Activated T-cell treated with anti-CD3 and anti-CD28 coated beads for 24 hours (primary cell): ENCODE data around the gene SCN4A.
"Not testable (repeated sequence)": the region's sequence is repeated elsewhere in the genome, so short reads cannot be mapped to it uniquely, and the experiment has no call there.

Experiments used
- DNase-seq: peaks from one replicate; pipeline ENCODE4 v3.0.0-alpha.2; 2020; ENCODE audit warnings: low read depth

Gene SCN4A

DNA sequence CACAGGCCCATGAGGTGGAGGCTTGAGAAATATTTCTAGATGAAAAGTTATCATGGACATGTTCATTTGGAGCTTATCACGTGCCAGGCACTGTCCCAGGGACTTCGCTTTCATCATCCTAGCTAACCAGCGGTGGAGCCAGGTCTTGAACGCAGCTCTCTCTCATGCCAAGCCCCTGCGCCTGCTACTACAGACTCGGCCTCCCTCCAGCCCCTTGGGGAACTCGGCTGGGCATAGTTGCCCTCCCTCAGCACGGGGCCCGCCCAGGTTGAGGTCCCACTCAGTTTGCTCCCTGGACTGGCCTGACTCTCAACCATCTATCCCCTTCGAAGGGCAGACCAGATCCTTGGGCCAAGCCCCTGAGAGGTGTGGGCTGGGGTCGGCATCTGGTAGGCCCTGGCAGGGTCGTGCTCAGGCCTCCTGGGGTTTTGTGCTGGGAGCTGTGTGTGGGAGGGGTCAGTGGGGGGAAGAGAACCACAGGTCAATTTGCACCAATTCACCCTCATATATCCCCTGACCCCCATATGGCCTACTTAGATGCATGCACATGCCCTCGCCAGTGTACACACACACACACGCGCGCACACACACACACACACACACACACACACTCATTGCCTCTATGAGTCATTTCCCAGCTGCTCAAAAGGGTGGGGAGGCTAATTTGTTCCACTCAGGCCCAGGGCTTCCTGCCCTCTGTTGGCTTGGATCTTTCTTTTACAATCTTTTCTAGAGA is 12.1 kb upstream of the SCN4A start:
- DNase-seq: peak; percentile 31

DNA sequence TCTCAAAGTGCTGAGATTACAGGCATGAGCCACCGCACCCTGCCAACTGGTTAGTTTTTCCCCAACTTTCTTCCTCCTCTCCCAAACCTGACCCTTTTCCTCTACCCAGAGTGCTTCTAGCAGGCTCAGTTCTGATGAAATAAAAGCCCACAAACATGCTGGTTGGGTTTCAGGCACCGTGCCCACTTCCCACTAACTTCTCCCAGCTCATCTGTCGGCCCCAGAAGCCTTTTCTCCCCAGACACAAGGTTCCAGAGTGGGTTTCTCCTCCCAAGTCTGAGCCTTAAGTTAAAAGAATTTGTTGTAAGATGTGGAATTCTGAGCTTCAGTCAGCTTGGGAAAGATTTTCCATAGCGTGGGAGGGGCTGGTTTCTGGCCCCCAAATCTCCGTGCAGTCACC is 11.5 kb upstream of the SCN4A start:
- no peak for DNase-seq

DNA sequence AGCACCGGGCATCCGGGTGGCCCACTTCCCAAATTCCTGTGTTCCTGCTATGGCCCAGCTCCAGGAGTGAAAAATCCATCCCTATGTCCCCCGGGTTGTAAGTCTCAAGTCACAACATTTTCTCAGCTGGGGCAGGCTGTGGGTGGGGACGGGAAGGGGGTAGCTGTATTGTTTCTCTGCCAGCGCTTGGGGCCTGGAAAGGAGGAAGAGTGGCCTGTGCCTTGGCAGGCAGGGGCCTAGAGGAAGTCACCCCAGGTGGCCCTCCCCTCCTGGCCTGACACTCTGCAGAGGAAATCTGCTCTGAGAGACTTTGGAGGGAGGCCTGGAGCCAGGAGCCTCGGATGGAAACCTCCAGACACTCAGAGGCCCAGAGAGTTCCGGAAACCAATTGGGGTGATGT is 10.6 kb upstream of the SCN4A start:
- DNase-seq: no peak

DNA sequence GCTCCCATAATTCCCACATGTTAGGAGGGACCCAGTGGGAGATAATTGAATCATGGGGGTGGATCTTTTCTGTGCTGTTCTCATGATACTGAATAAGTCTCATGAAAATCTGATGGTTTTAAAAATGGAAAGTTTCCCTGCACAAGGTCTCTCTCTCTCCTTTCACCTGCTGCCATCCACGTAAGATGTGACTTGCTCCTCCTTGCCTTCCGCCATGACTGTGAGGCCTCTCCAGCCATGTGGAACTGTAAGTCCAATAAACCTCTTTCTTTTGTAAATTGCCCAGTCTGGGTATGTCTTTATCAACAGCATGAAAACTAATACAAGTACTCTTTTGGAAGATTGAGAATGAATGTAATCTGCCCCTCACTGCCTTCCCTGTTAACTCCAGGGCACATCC is 9.9 kb upstream of the SCN4A start:
- DNase-seq: not testable (repeated sequence)

DNA sequence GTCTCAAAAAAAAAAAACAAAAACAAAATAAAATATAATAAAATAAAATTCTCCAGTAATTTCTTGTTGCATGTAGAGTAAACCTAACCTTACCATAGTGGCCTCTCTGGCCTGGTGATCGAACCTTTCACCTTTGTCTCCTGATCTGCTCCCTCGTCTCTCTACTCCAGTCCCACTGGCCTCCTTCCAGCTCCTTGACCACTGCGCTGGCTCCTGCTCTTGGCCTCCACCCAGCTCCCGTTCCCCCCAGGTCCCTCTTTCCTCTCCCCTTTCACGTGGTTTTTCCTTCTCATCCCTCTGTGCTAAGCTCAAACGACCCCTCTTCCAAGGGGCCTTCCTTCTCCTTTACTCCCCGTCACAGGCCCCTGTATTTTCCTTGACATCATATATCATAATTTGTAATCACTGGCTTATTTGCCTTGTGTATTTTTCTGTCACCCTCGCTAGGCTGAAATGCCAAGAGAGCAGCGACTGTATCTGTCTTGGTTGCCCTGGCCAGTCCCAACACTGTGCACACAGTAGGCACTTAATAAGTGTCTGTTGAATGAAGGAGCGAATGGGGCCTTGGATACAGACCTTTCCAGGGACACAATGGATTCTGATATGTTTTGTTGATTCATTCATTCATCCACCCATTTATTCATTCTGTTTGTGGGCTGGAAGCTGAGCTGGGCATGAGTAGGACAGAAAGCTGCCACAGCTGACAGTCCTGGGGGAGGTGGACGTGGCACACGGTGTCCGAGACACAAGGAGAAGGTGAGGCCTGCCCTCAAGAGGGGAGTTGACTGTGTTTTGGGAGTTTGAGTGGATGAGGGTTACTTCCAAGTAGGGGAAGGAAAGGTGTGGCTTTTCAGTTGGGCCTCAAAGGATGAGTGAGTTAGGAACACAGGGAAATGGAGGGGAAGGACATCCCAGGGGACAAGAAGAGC is 5.8 kb upstream of the SCN4A start:
- DNase-seq: no peak

GRCh38 chr17:63976702-63977101 is 4.0 kb upstream of the SCN4A start:
- no peak for DNase-seq

- DNase-seq: no peak
Observed at GRCh38 chr17:63975541-63976092, 2.9 kb upstream of the SCN4A start.

- DNase-seq: no peak
Observed at GRCh38 chr17:63974594-63975192, 2.0 kb upstream of the SCN4A start.

DNA sequence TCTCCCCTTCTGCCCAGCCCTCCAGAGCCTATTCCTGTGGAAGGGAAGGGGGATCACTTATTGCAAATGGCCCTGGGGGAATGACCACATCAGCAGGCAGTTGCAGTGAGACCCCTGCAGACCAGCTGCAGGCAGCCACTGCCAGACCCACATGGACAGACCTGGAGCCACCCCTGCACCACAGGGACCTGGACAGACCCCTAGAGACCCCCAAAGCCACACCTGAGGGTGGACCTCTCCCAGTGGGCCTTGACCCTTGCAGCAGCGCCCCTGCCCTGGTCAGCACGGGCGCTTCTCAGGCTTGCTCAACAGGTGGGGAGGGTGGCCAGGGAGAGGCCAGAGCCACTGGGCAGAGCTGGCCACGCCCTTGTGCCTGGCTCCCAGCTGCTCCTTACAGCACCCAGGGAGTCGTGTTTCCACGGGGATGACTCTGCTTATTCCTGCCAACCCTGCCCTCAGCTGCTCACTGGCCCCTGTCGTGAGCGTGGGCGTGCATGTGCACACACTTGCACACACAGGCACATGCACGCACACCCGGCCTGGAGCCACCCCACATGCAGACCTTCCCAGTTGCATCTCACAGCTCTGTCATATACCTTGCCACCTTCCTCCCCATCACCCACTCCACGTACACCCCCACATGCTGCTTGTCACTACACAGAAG is 1.3 kb upstream of the SCN4A start:
- no peak for DNase-seq

- no peak for DNase-seq
Observed at GRCh38 chr17:63973247-63973646, 529 bp upstream of the SCN4A start.

GRCh38 chr17:63969278-63969677 is 3.4 kb downstream of the SCN4A start:
- DNase-seq: no peak

DNA sequence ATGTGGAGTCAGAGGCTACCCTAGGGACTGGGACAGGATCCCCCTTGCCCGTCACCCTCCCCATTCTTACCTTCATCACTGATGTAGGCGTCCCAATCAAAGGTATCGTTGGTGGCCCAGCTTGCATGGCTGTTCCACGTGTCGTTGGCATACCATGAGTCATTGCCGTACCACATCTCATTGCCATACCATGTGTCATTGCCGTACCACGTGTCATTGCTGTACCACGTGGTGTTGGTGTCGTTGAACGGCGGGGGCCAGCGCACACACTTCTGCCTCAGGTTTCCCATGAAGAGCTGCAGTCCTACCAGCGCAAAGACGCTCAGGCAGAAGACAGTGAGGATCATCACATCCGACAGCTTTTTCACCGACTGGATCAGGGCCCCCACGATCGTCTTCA is 4.8 kb downstream of the SCN4A start:
- DNase-seq: no peak

DNA sequence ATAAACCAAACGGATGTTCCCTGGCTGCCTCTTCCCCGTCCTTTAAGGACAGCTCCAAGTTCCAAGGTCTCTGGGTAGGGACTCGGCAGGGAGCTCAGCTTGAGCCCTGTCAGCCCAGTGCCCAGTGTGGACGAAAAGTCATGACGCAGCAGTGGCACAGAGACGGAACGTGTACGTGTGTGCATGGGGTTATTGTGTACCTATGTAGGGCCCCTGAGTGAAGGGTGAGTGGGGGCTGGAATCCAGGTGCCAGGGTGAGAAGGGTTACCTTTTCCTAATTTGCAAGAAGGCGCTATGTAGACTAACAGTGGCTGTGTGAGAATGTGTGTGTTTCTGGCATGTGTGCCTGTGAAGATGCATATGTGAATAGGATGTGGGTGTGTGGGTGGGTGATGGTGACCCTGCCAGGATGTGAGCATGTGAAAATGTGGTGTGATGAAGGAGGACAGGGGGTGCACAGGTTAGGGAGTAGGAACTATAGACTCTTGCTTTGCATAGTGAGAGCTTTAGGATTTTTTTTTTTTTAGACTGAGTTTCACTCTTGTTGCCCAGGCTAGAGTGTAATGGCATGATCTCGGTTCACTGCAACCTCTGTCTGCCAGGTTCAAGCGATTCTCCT is 6.0 kb downstream of the SCN4A start:
- no peak for DNase-seq

DNA sequence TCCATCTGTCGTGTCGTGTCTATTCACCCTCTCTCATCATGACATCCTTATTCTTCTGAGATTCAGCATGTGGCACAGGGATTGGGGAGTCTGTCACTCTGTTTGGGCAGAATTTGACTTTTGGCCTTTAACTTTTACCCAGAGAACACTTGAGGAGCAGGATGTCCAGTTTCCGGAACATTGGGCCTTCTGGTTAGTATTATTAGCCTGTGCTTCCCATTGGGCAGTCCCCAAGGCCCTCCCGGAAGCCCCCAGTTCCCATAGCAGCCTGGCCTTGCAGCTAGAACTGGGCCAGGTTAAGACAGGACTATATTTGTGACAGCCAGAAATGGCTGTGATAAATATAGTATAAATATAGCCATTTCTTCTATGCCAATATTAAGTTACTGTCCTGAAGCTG is 9.6 kb downstream of the SCN4A start:
- no peak for DNase-seq

DNA sequence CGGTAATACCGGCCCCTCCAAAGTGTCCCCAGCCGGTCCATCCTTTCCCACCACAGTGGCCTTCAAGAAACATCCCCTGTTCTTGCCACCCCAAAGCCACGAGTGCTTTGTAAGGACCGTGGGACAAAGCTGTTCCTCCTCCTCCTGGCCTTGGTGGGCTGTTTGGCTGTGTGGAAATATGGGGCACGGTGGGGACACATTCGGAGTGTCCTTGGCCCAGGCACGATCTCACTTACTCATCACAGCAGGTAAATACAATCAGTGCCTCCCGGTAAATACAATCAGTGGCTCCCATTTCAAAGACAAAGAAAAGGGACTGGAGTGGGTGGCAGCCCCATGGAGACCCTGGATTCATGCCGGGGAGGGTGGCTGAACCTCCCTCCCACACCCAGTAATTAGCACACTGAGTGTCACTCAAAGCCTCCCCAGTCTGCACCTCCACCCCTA is 10.4 kb downstream of the SCN4A start:
- no peak for DNase-seq

DNA sequence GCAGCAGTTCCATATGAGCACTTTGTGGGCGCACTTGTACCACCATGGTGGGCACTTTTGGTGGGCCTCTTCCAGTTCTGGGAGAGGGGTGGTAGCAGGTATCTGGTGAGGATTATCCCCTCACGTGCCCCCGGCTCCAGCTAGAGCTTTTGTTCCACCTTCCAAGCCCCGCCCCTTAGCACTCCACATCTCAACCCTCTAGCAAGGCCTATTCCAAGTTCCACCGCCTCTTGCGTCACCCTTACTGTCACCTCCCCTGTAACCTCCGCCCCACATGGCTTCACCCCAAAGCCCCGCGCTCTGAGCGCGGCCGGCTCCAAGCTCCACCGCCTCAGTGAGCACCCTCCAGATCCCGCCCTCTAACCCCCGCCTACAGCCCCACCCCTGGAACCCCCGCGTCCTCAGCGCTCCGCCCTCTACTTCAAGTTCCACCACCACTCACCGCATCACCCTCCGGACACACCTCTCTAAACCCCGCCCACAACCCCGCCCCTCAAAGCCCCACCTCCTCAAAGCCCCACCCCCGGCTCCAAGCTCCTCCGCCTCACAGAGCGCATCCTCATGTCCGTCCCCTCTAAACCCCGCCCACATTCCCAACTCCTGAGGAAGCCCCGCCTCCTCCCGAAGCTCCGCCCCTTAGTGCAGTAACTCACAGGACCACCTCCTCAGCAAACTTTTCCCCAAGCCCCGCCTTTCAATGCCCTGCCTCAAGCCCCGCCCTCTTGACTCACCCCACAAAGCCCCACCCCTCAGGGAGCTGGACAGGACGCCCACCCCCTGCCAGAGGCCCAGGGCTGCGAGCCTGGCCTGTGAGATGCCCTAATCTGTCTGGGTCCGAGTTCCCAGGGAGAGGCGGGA is 11.1 kb downstream of the SCN4A start:
- peak; percentile 18 for DNase-seq

DNA sequence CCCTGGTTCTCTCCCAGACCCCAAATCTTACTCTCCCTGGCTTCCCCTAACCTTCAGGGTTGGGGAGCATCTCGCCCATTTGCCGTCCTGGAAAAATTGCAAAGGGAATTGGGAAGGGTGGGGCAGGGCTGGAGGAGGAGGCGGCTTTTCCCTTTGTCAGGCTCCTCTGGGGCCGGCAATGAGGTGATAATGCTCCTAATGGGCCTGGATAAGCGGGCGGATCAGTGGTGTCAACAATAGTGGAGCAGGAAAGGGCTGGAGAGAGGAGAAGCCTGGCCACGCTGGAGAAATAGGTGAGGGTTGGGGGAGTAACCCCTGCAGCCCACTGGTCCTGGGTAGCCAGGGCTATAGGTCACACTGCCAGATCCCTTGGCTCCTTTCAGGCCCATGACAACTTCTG is 12.3 kb downstream of the SCN4A start:
- DNase-seq: no peak

DNA sequence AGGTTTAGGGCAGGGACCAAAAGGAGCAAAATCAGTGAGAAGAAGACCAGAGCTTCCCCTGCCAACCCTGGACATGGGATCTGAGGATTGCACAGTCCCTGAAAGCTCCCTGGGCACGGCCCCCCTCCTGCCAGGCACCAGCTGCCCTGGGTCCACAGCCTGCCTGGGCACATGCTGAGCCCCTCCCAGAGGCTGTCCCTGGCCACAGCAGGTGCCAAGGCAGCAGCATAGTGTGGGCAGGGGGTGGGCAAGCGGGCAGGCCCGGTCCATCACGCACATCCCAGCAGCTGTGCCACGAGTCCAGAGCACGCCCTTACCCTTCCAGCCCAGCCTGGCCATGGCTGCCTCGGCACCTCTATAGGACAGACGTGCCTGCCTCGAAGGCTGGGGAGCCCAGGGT is 12.7 kb downstream of the SCN4A start:
- DNase-seq: no peak

DNA sequence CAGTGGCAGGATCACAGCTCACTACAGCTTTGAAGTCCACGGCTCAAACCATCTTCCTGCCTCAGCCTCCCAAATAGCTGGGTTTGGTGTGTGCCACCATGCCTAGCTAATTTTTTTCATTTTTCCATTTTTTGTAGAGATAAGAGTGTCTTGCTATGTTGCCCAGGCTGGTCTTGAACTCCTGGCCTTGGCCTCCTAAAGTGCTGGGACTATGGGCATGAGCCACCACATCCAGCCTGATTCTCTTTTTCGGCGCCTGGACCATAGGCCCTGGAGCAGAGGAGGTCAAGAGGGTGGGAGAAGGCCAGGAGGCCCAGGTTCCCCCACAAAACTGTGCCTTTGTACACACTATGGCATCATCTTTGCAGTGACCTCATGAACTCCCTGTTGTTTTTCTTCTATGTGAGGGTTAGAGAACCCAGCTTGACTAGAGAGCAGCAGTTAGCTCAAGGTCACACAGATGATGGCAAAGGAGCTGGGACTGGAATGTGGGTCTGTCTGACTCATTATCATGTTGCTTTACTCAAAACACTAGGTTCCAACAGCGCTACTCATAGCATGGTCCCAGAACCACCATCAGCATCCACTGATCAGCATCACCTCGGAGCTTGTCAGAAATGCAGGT is 16.3 kb downstream of the SCN4A start:
- no peak for DNase-seq

- DNase-seq: no peak
Observed at GRCh38 chr17:63955791-63956190, 16.9 kb downstream of the SCN4A start.
